GM10266 (cell line): ENCODE results near the gene OTOP2.

Experiments
- DNase-seq: peaks from one replicate; pipeline ENCODE4 v3.0.0; 2012; ENCODE audit errors: extremely low spot score
- CTCF ChIP-seq: IDR thresholded peaks from 2 replicates; pipeline ENCODE4 v1.5.1; 2012; ENCODE audit warnings: mild to moderate bottlenecking, low read depth; ENCODE audit not compliant: control insufficient read depth, insufficient read depth; ENCODE audit errors: missing control alignments

OTOP2 gene

GRCh38 chr17:74970395-74970794 lies 46.3 kb downstream of the OTOP2 start:
- no peak for TF ChIP-seq CTCF
- no peak for DNase-seq

GRCh38 chr17:74971069-74971841 lies 47.2 kb downstream of the OTOP2 start:
- no peak for DNase-seq
- TF ChIP-seq CTCF, result no peak

GRCh38 chr17:74971842-74972106 lies 47.7 kb downstream of the OTOP2 start:
- no peak for DNase-seq
- TF ChIP-seq CTCF, result no peak

- TF ChIP-seq CTCF, result no peak
- peak; percentile 87 for DNase-seq
Measured at GRCh38 chr17:74972107-74972972, 48.3 kb downstream of the OTOP2 start, which contains the start of gene HID1. Gene HID1, minus strand, starts transcription at chr17:74972759. Its CDS starts 103 bp downstream, at chr17:74972656.

- DNase-seq, result no peak
- no peak for TF ChIP-seq CTCF
Measured at GRCh38 chr17:74972973-74973328, 48.9 kb downstream of the OTOP2 start.

GRCh38 chr17:74975943-74976342 lies 51.9 kb downstream of the OTOP2 start:
- DNase-seq, result no peak
- no peak for TF ChIP-seq CTCF

GRCh38 chr17:74977802-74978201 lies 53.7 kb downstream of the OTOP2 start:
- DNase-seq, result no peak
- TF ChIP-seq CTCF, result no peak
